Spleen (tissue), 11 donors: ENCODE results near the gene COPS9. TPM values are rescaled to one million over a fixed set of nuclear protein-coding genes. Genes with fewer than 3 reads are reported as not detected.

Experiments
- DNase-seq: peaks from one replicate; pipeline ENCODE4 v3.0.0-alpha.2; 2020
- H3K27ac ChIP-seq, 8 donors: fragments of 200-600 bp; sonication (generic) in 7 of 8; 1 replicate in 4 of 8; 2 replicates in 4 of 8; pipeline versions ENCODE4 v1.5.0 to v1.8.0; 2016 to 2021; ENCODE audit warnings: inconsistent platforms in 4 of 8, mild to moderate bottlenecking in 4 of 8, moderate library complexity in 1 of 8
- H3K27me3 ChIP-seq, 7 donors: fragments of 200-600 bp; sonication (generic) in 6 of 7; replicated peaks in 1 of 7; 1 replicate in 4 of 7; 2 replicates in 3 of 7; pipeline versions ENCODE4 v1.5.0 to v1.8.0; 2016 to 2021; ENCODE audit warnings: inconsistent platforms in 3 of 7, mild to moderate bottlenecking in 1 of 7
- H3K36me3 ChIP-seq, 6 donors: fragments of 200-600 bp; sonication (generic) in 5 of 6; 1 replicate in 4 of 6; 2 replicates in 2 of 6; pipeline versions ENCODE4 v1.5.0 to v1.8.0; 2016 to 2021; ENCODE audit warnings: inconsistent platforms in 2 of 6
- H3K4me1 ChIP-seq, 6 donors: fragments of 200-600 bp; sonication (generic) in 5 of 6; 1 replicate in 3 of 6; 2 replicates in 3 of 6; pipeline versions ENCODE4 v1.5.0 to v1.8.0; 2016 to 2021; ENCODE audit warnings: inconsistent platforms in 3 of 6
- H3K4me3 ChIP-seq, 8 donors: fragments of 200-600 bp; sonication (generic) in 7 of 8; 1 replicate in 4 of 8; 2 replicates in 4 of 8; pipeline versions ENCODE4 v1.5.0 to v1.8.0; 2016 to 2021; ENCODE audit warnings: inconsistent platforms in 4 of 8, mild to moderate bottlenecking in 4 of 8, moderate library complexity in 2 of 8
- H3K9me3 ChIP-seq, 8 donors: fragments of 200-600 bp; sonication (generic) in 7 of 8; 1 replicate in 4 of 8; 2 replicates in 4 of 8; pipeline versions ENCODE4 v1.5.0 to v1.8.0; 2016 to 2021; ENCODE audit warnings: inconsistent platforms in 4 of 8
- POLR2A ChIP-seq, 3 donors: fragments of 450-650 bp; IDR thresholded peaks; one replicate each; pipeline ENCODE4 v1.5.1; 2017; ENCODE audit warnings: antibody characterized with exemption in 3 of 3, mild to moderate bottlenecking in 1 of 3
- POLR2AphosphoS5 ChIP-seq, 3 donors: sonication (generic); formaldehyde crosslinking; IDR thresholded peaks; one replicate each; pipeline ENCODE4 v1.5.1; 2017; ENCODE audit warnings: antibody characterized with exemption in 3 of 3
- WGBS, 5 donors: extraction: QIAGEN DNeasy Blood & Tissue Kit in 3 of 5; methylation state at CpG; one replicate each; pipeline versions ENCODE4 v1.1.5 to v1.1.7; 2013 to 2018; 5-methylcytosine and 5-hydroxymethylcytosine counted together
- intact Hi-C: fragments of 100-400 bp; cut with DNase I; formaldehyde crosslinking; loops from one replicate; pipeline ENCODE4 v1.15.0; 2023; ENCODE audit warnings: low total_unique reads
- polyA plus RNA-seq, 3 donors: library from polyadenylated mRNA; stranded (reverse); fragments of 200-250 nt; gene quantifications; one replicate each; pipeline ENCODE4 v1.2.1, GENCODE V29; 2013
- total RNA-seq, 7 donors: library from RNA; depleted of rRNA in 3 of 7; stranded (reverse); fragments of >200 nt in 3 of 7; fragmentation: NEBNext Ultra II Directional in 4 of 7; extraction: Animal tissue kit (Norgen Biotek cat#: 25700) in 4 of 7; gene quantifications; one replicate each; pipeline versions ENCODE4 v1.1.0 to v1.2.1, GENCODE V29; 2016 to 2021
- TF ChIP-seq, protein P1 (sequence below), 11 experiments: fragments of 200-600 bp in 7 of 11; fragments of 450-650 bp in 4 of 11; sonication (generic) in 4 of 11; IDR thresholded peaks in 8 of 11; conservative IDR thresholded peaks in 3 of 11; 1 replicate in 7 of 11; 2 replicates in 4 of 11; pipeline versions ENCODE4 v1.4.0 to v1.8.0; 2016 to 2021; ENCODE audit warnings: antibody characterized with exemption in 11 of 11, inconsistent platforms in 4 of 11, mild to moderate bottlenecking in 1 of 11
- donor health status: healthy with polysubstance abuse.
- donor health status: DM: no; HTN: no; CAD: no; lungs with moderate emphysema.
- donor health status: DM: no; HTN: no; CAD: no.
- donor health status: Bipolar disorder and iron deficiency.
- donor health status: healthy.
- donor health status: DM: no; HTN: no; CAD: no.
- donor health status: DM: yes; HTN: yes; CAD: no.

The COPS9 gene
- total and polyA plus RNA-seq, 10 donors, result 74.7 to 441 (median 95.0) TPM

DNA sequence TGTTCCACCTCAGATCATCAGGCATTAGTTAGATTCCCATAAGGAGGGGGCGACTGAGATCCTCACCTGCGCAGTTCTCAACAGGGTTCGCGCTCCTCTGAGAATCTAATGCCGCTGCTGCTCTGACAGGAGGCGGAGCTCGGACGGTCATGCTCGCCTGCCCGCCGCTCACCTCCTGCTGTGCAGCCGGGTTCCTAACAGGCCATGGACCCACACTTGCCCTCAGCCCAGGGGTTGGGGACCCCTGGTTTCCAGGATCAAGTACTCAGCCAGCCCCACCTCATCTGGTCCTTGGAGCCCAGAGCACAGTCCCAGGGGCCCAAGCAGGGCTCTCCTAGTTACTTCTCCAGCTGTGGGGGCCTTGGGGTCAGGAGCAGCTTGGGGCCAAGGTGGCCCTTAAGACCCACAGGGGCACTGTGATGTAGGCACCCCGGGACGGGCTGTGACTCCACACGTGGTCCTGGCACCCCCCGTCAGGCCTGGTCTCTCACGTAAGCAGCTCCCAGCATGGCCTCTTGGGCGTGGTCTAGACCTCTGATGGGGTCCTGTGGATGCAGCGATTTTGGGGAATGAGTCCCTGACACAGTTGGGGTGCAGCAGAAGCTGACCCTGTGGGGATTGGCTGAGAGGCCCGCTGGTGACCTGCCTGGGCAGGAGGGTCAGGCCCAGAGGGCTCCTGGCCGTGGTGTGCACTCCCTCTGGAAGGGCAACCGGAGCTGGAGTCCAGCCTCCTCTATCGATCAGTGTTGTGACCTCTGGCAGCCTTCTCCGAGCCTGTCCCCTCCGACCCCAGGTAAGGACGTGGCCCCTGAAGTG lies 32.6 kb upstream of the COPS9 start:
- no peaks in the 10 kb centered on the region for H3K36me3 ChIP-seq
- 82 to 93% (median 83%) methylated on average over 20 to 26 of the region's 26 CpGs for WGBS, 5 donors
- no peaks in the 10 kb centered on the region for H3K4me1 ChIP-seq
- intact Hi-C loops, result no loop called here
- H3K27ac ChIP-seq, result no peak overlapping the region
- TF ChIP-seq POLR2AphosphoS5 (IDR thresholded peaks at IDR 0.05), result no peak
- no peak for TF ChIP-seq POLR2A (IDR thresholded peaks at IDR 0.05)
- TF ChIP-seq, protein P1, sequence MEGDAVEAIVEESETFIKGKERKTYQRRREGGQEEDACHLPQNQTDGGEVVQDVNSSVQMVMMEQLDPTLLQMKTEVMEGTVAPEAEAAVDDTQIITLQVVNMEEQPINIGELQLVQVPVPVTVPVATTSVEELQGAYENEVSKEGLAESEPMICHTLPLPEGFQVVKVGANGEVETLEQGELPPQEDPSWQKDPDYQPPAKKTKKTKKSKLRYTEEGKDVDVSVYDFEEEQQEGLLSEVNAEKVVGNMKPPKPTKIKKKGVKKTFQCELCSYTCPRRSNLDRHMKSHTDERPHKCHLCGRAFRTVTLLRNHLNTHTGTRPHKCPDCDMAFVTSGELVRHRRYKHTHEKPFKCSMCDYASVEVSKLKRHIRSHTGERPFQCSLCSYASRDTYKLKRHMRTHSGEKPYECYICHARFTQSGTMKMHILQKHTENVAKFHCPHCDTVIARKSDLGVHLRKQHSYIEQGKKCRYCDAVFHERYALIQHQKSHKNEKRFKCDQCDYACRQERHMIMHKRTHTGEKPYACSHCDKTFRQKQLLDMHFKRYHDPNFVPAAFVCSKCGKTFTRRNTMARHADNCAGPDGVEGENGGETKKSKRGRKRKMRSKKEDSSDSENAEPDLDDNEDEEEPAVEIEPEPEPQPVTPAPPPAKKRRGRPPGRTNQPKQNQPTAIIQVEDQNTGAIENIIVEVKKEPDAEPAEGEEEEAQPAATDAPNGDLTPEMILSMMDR (IDR thresholded peaks at IDR 0.05 in 8 of 11, conservative IDR thresholded peaks at IDR 0.05 in 3 of 11), result no peak
- DNase-seq, result peak; percentile 65
- peaks cover 0 to 38% (median 0%) of the 10 kb centered on the region in 7 donors for H3K27me3 ChIP-seq
- peaks cover 0 to 10% (median 0%) of the 10 kb centered on the region in 8 donors for H3K9me3 ChIP-seq
- H3K4me3 ChIP-seq, result no peak overlapping the region

DNA sequence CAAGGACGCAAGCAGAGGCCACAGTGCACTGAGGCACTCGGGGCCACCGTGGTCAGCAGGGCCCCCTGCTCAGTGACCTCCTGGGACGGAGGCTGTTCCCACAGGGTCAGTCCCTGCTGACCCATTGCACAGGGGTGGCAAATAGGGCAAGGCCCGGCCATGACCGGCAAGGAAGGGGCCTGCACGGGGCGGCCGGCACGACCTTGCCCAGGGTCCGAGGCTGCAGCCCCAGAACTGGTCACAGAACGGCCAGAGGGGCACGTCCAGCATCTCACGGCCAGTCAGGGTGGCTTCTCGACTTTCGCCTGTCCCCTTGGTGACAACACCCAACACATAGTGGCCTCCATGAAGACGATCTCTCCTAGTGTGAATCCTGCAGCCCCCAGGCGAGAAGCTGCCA lies 31.9 kb upstream of the COPS9 start:
- no peak overlapping the region for H3K4me3 ChIP-seq
- H3K9me3 ChIP-seq, result peaks cover 0 to 10% (median 0%) of the 10 kb centered on the region in 8 donors
- intact Hi-C loops, result no loop called here
- WGBS, 5 donors, result 80 to 88% (median 83%) methylated on average over 13 to 18 of the region's 18 CpGs
- H3K27ac ChIP-seq, result no peak overlapping the region
- H3K4me1 ChIP-seq, result no peaks in the 10 kb centered on the region
- TF ChIP-seq, protein P1 (IDR thresholded peaks at IDR 0.05 in 8 of 11, conservative IDR thresholded peaks at IDR 0.05 in 3 of 11), result no peak
- TF ChIP-seq POLR2AphosphoS5 (IDR thresholded peaks at IDR 0.05) (no peak), POLR2A (IDR thresholded peaks at IDR 0.05) (no peak)
- H3K27me3 ChIP-seq, result peaks cover 0 to 38% (median 0%) of the 10 kb centered on the region in 7 donors
- peak; percentile 59 for DNase-seq
- H3K36me3 ChIP-seq, result no peaks in the 10 kb centered on the region

DNA sequence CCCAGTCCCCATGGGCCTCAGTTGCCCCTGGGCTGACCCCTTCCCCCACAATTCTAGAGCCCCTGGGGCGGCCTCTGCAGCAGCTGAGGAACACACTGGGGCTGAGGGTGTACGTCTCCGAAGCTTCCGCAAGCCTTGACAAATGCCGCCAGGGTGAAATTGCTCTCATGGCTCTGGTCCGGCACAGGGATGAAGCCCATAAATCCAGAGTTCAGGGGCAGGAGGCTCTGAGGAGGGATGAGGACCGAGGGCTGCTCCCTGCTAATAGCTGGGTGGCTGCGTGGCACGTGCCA lies 31.4 kb upstream of the COPS9 start:
- H3K36me3 ChIP-seq, result no peaks in the 10 kb centered on the region
- no peaks in the 10 kb centered on the region for H3K4me1 ChIP-seq
- TF ChIP-seq POLR2A (IDR thresholded peaks at IDR 0.05), result no peak
- no peak for TF ChIP-seq POLR2AphosphoS5 (IDR thresholded peaks at IDR 0.05)
- TF ChIP-seq, protein P1 (IDR thresholded peaks at IDR 0.05 in 8 of 11, conservative IDR thresholded peaks at IDR 0.05 in 3 of 11), result no peak
- peaks cover 0 to 41% (median 0%) of the 10 kb centered on the region in 7 donors for H3K27me3 ChIP-seq
- peaks cover 0 to 10% (median 0%) of the 10 kb centered on the region in 8 donors for H3K9me3 ChIP-seq
- H3K27ac ChIP-seq, result no peak overlapping the region
- H3K4me3 ChIP-seq, result no peak overlapping the region
- WGBS, 5 donors, result 83 to 90% (median 87%) methylated on average over 3 to 9 of the region's 9 CpGs
- intact Hi-C loops, result no loop called here
- peak; percentile 43 for DNase-seq

DNA sequence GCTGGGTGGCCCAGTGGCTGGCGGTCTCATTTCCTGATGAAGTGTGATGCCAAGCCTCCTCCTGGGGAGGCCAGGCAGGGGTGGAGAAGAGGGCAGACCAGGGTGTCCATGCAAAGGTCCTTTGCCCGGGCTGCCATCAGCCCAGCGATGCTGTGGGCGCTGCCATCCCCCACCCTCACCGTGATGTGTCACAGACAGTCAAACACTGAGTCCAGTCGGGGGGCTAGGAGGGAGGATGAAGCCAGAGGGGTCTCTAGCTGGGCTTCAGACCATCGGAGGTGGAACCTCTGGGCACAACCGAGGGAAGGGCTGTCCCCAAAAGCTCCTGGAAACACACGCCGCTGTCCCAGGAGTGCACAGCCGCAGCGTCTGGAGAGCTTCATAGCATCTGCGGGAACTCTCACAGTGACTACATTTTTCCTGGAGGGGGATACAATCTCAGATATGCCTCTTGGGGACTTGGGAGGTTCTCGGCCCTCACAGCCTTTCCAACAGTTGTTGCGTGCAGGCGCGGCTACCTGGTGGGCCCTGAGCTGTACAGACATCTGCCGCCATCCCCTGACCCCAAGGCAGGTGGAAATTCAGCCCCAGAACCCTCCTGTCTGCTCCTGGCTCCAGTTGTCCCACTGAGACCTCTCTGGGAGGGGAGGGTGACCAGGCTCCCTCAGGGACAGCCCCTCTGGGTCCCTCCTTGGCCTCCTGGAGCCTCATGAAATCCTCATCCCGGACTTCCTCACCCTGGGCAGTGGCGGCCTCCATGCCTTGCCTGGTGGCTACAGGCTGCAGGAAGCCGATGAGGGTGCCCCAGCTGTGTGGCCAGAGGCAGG lies 30.9 kb upstream of the COPS9 start:
- 86 to 93% (median 88%) methylated on average over 11 to 21 of the region's 21 CpGs for WGBS, 5 donors
- Histone ChIP-seq H3K27me3 (peaks cover 0 to 45% (median 0%) of the 10 kb centered on the region in 7 donors), H3K27ac (no peak overlapping the region), H3K4me3 (no peak overlapping the region), H3K36me3 (no peaks in the 10 kb centered on the region), H3K4me1 (no peaks in the 10 kb centered on the region), H3K9me3 (peaks cover 0 to 10% (median 0%) of the 10 kb centered on the region in 8 donors)
- DNase-seq, result peak; percentile 53
- TF ChIP-seq POLR2AphosphoS5 (IDR thresholded peaks at IDR 0.05) (no peak), POLR2A (IDR thresholded peaks at IDR 0.05) (no peak)
- TF ChIP-seq, protein P1 (IDR thresholded peaks at IDR 0.05 in 8 of 11, conservative IDR thresholded peaks at IDR 0.05 in 3 of 11), result no peak
- intact Hi-C loops, result no loop called here
